ENCODE measurements around the gene NUP214. TPM values are rescaled to one million over a fixed set of nuclear protein-coding genes. Genes with fewer than 3 reads are reported as not detected.

NUP214 gene
- total and polyA plus RNA-seq, 2 of the 4 experiments (the other 2 are of a cell fraction), result 7.9 to 13.4 TPM

DNA sequence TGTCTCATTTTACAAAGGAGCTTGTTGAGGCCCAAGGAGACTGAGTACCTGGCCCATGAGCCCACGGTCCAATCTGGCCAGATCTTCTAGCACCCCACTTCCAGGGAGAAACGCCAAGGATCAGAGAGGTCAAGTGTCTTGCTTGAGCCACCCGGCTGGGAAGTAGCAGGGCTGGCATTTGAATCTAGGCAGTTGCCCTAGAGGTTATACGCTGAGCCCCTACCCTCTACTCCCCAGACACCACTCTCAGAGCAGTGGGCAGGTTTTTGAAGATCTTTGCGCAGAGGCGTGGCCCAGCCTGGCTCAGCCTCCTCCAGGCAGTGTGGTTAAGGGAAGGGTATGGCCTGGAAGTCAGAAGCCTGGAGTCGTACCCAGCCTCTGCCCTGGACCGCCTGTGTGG, 5.8 kb upstream of the NUP214 start:
- Histone ChIP-seq H2BK120ac (ENCODE audit: low read depth, low read length) (no peak overlapping the region), H3K4me3 (ENCODE audit: insufficient read depth, low read depth, low read length) (no peak overlapping the region), H2BK15ac (ENCODE audit: low read depth, low read length) (no peak overlapping the region), H4K20me1 (ENCODE audit: insufficient read depth, low read length) (no peaks in the 10 kb centered on the region; the same call in 1 of the 2 replicates), H3K23ac (ENCODE audit: low read depth, low read length) (no peak overlapping the region), H4K8ac (ENCODE audit: low read depth in 2 of 2, low read length in 2 of 2) (no peak overlapping the region), H2AFZ (replicated peaks; ENCODE audit: low read length, poor library complexity) (no peak overlapping the region), H3K14ac (replicated peaks; ENCODE audit: low read depth, low read length) (no peak overlapping the region), H4K91ac (ENCODE audit: insufficient read depth, low read depth, low read length) (no peak overlapping the region), H3K9ac (ENCODE audit: low read depth, low read length) (no peak overlapping the region), H3K4me1 (ENCODE audit: control insufficient read depth, insufficient read depth, low read length) (no peaks in the 10 kb centered on the region), H3K9me1 (ENCODE audit: insufficient read depth, low read length) (no peaks in the 10 kb centered on the region), H3K56ac (ENCODE audit: extremely low read depth, insufficient read depth, low read length) (no peak overlapping the region), H3K18ac (ENCODE audit: low read depth, low read length) (no peak overlapping the region), H3K36me3 (ENCODE audit: control insufficient read depth, insufficient read depth, low read length) (no peaks in the 10 kb centered on the region), H4K5ac (ENCODE audit: low read depth, low read length) (no peak overlapping the region), H2AK5ac (ENCODE audit: low read depth, low read length) (no peak overlapping the region), H3K4me2 (ENCODE audit: low read depth, low read length) (no peak overlapping the region), H2BK5ac (ENCODE audit: low read depth, low read length, poor library complexity, severe bottlenecking) (no peak overlapping the region), H3K79me1 (ENCODE audit: low read depth in 1 of 2, low read length in 2 of 2) (peaks cover 0 to 1% of the 10 kb centered on the region in 2 experiments; a peak in 1 of 4 replicates), H3K4ac (ENCODE audit: low read depth, low read length) (no peak overlapping the region), H2BK20ac (ENCODE audit: low read depth, low read length) (no peak overlapping the region), H3K9me3 (ENCODE audit: control insufficient read depth, insufficient read depth, low read length) (no peaks in the 10 kb centered on the region), H3K27me3 (ENCODE audit: control insufficient read depth, insufficient read depth, low read length) (peaks cover 20% of the 10 kb centered on the region), H3K27ac (ENCODE audit: insufficient read depth, low read length) (no peak overlapping the region), H2AK9ac (replicated peaks; ENCODE audit: low read depth, low read length, poor library complexity) (no peak overlapping the region)
- TF ChIP-seq NFE2L2 (IDR thresholded peaks at IDR 0.05; ENCODE audit: low read depth, low read length) (no peak), MXI1 (IDR thresholded peaks at IDR 0.05; ENCODE audit: borderline replicate concordance, low read depth, low read length) (no peak), MAFK (IDR thresholded peaks at IDR 0.05; ENCODE audit: low read depth, low read length) (no peak), RAD21 (IDR thresholded peaks at IDR 0.05; ENCODE audit: low read length) (no peak), CEBPB (IDR thresholded peaks at IDR 0.05; ENCODE audit: low read depth, low read length) (no peak), RCOR1 (IDR thresholded peaks at IDR 0.05; ENCODE audit: insufficient replicate concordance, low read length) (no peak), CHD1 (IDR thresholded peaks at IDR 0.05; ENCODE audit: low read depth, low read length) (no peak), RFX5 (IDR thresholded peaks at IDR 0.05; ENCODE audit: low read depth, low read length) (no peak), SMC3 (IDR thresholded peaks at IDR 0.05; ENCODE audit: low read depth, low read length) (no peak), MAZ (IDR thresholded peaks at IDR 0.05; ENCODE audit: borderline replicate concordance, low read depth, low read length) (no peak), FOS (IDR thresholded peaks at IDR 0.05; ENCODE audit: low read depth, low read length) (no peak), POLR2A (IDR thresholded peaks at IDR 0.05; ENCODE audit: low read depth, low read length) (no peak)
- TF ChIP-seq, protein P1, sequence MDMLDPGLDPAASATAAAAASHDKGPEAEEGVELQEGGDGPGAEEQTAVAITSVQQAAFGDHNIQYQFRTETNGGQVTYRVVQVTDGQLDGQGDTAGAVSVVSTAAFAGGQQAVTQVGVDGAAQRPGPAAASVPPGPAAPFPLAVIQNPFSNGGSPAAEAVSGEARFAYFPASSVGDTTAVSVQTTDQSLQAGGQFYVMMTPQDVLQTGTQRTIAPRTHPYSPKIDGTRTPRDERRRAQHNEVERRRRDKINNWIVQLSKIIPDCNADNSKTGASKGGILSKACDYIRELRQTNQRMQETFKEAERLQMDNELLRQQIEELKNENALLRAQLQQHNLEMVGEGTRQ (IDR thresholded peaks at IDR 0.05; ENCODE audit: low read depth, low read length), result no peak
- TF ChIP-seq, protein P2, sequence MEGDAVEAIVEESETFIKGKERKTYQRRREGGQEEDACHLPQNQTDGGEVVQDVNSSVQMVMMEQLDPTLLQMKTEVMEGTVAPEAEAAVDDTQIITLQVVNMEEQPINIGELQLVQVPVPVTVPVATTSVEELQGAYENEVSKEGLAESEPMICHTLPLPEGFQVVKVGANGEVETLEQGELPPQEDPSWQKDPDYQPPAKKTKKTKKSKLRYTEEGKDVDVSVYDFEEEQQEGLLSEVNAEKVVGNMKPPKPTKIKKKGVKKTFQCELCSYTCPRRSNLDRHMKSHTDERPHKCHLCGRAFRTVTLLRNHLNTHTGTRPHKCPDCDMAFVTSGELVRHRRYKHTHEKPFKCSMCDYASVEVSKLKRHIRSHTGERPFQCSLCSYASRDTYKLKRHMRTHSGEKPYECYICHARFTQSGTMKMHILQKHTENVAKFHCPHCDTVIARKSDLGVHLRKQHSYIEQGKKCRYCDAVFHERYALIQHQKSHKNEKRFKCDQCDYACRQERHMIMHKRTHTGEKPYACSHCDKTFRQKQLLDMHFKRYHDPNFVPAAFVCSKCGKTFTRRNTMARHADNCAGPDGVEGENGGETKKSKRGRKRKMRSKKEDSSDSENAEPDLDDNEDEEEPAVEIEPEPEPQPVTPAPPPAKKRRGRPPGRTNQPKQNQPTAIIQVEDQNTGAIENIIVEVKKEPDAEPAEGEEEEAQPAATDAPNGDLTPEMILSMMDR (conservative IDR thresholded peaks at IDR 0.05; ENCODE audit: low read depth, low read length), result no peak
- TF ChIP-seq, protein P3, sequence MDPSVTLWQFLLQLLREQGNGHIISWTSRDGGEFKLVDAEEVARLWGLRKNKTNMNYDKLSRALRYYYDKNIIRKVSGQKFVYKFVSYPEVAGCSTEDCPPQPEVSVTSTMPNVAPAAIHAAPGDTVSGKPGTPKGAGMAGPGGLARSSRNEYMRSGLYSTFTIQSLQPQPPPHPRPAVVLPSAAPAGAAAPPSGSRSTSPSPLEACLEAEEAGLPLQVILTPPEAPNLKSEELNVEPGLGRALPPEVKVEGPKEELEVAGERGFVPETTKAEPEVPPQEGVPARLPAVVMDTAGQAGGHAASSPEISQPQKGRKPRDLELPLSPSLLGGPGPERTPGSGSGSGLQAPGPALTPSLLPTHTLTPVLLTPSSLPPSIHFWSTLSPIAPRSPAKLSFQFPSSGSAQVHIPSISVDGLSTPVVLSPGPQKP (IDR thresholded peaks at IDR 0.05; ENCODE audit: borderline replicate concordance, low read depth, low read length), result no peak
- WGBS, 2 experiments (ENCODE audit: extremely low coverage in 2 of 2, insufficient read length in 1 of 2), result no CpG with 5 or more reads among the region's 8 CpGs
- DNase-seq (no peak), ATAC-seq (ENCODE audit: low read depth) (no peak)
- in situ Hi-C loops (cut with MboI; ENCODE audit: low sequenced_read_pairs) (no loop called here), dilution Hi-C loops (cut with HindIII; ENCODE audit: low sequenced_read_pairs, unreplicated experiment) (no loop called here), intact Hi-C loops (cut with micrococcal nuclease) (no loop called here)
- ChIA-PET CTCF (no interaction called here), POLR2A (ENCODE audit: unreplicated experiment) (no interaction called here)
- no TSS peak for BruUV-seq (replicated peaks)
